Vagina (tissue), 2 donors: ENCODE data around the gene ELAVL1.

Experiments used
- CTCF ChIP-seq, 3 experiments: fragments of 450-650 bp in 2 of 3; fragments of 200-600 bp in 1 of 3; sonication (generic) in 1 of 3; IDR thresholded peaks; one replicate each; pipeline ENCODE4 v1.5.1; 2017 to 2019; ENCODE audit warnings: antibody characterized with exemption in 3 of 3, mild to moderate bottlenecking in 2 of 3, moderate library complexity in 2 of 3
- POLR2A ChIP-seq, 2 donors: fragments of 450-650 bp; IDR thresholded peaks; one replicate each; pipeline ENCODE4 v1.6.1; 2017; ENCODE audit warnings: antibody characterized with exemption in 2 of 2, mild to moderate bottlenecking in 2 of 2, moderate library complexity in 2 of 2
- POLR2AphosphoS5 ChIP-seq, 2 donors: sonication (generic); formaldehyde crosslinking; IDR thresholded peaks; one replicate each; pipeline ENCODE4 v1.9.0; 2017; ENCODE audit warnings: antibody characterized with exemption in 2 of 2, mild to moderate bottlenecking in 2 of 2, low read depth in 1 of 2; ENCODE audit not compliant: insufficient read depth in 1 of 2

- no peak for TF ChIP-seq POLR2A (IDR thresholded peaks at IDR 0.05)
- no peak for TF ChIP-seq CTCF (IDR thresholded peaks at IDR 0.05)
- no peak for TF ChIP-seq POLR2AphosphoS5 (IDR thresholded peaks at IDR 0.05; ENCODE audit: insufficient read depth in 1 of 2, low read depth in 1 of 2)
Observed at GRCh38 chr19:8050274-8051096, 45.0 kb upstream of the ELAVL1 start.
